Epithelial cell of proximal tubule (primary cell): ENCODE data around the gene ZNF865. TPM values are rescaled to one million over a fixed set of nuclear protein-coding genes. Genes with fewer than 3 reads are reported as not detected.
A peak's percentile ranks its signal among the peaks of the same experiment; 100 is the strongest.

ENCODE experiments used
- DNase-seq: peaks from one replicate; pipeline ENCODE4 v3.0.0-alpha.2; 2011; ENCODE audit warnings: low read depth
- H3K4me3 ChIP-seq: 2 replicates; pipeline ENCODE4 v1.5.1; 2011; ENCODE audit warnings: low read depth, mild to moderate bottlenecking, low read length
- CTCF ChIP-seq: conservative IDR thresholded peaks from 2 replicates; pipeline ENCODE4 v1.5.1; 2012; ENCODE audit warnings: low read depth, mild to moderate bottlenecking, low read length
- total RNA-seq: library from RNA; depleted of rRNA; stranded (reverse); fragments of >200 nt; gene quantifications from 2 replicates; pipeline ENCODE4 v1.2.3, GENCODE V29; 2015

ZNF865 gene
- total RNA-seq, 1 donor from 2014 or later = 6.2 TPM

GRCh38 chr19:55643003-55643886 lies 37.8 kb downstream of the ZNF865 start, which contains the start of gene ZNF581:
Gene ZNF581 (plus strand): TSS chr19:55643649. CDS start chr19:55644572, 923 bp downstream.
- DNase-seq = no peak
- H3K4me3 ChIP-seq = peak within 1 kb of the TSS; percentile 85
- TF ChIP-seq CTCF = no peak

- TF ChIP-seq CTCF = no peak
- peak overlapping the region; percentile 85 for H3K4me3 ChIP-seq
- no peak for DNase-seq
Measured at GRCh38 chr19:55643887-55644176, 38.4 kb downstream of the ZNF865 start.

GRCh38 chr19:55644191-55644833 lies 38.9 kb downstream of the ZNF865 start:
- TF ChIP-seq CTCF = no peak
- peak overlapping the region; percentile 85 for H3K4me3 ChIP-seq

GRCh38 chr19:55644842-55645511 lies 39.5 kb downstream of the ZNF865 start:
- TF ChIP-seq CTCF = no peak
- peak overlapping the region; percentile 85 for H3K4me3 ChIP-seq
- DNase-seq = no peak

More at GRCh38 chr19:55644191-55644833, 38.9 kb downstream of the ZNF865 start:
- DNase-seq = no peak

GRCh38 chr19:55645512-55645881 lies 40.0 kb downstream of the ZNF865 start:
- no peak for DNase-seq
- peak overlapping the region; percentile 85 for H3K4me3 ChIP-seq
- no peak for TF ChIP-seq CTCF

GRCh38 chr19:55646889-55647731 lies 41.7 kb downstream of the ZNF865 start:
- peak overlapping the region; percentile 88 for H3K4me3 ChIP-seq
- DNase-seq = no peak
- no peak for TF ChIP-seq CTCF
